Progenitor cell of endocrine pancreas (in vitro differentiated cells): Measurements from ENCODE around the gene SUCLG1. TPM values are rescaled to one million over a fixed set of nuclear protein-coding genes. Genes with fewer than 3 reads are reported as not detected.

Source experiments
- DNase-seq: peaks from one replicate; pipeline ENCODE4 v3.0.0; 2021; ENCODE audit warnings: low spot score; ENCODE audit not compliant: unreplicated experiment
- H3K27ac Mint-ChIP-seq: 2 replicates; pipeline ENCODE4 v1.8.0; 2021; ENCODE audit warnings: mild to moderate bottlenecking, moderate library complexity, mixed read lengths
- H3K27me3 Mint-ChIP-seq: 2 replicates; pipeline ENCODE4 v1.8.0; 2021; ENCODE audit warnings: mixed read lengths
- H3K36me3 Mint-ChIP-seq: 2 replicates; pipeline ENCODE4 v1.8.0; 2022; ENCODE audit warnings: mixed read lengths; ENCODE audit not compliant: insufficient read depth
- H3K4me1 Mint-ChIP-seq: 2 replicates; pipeline ENCODE4 v1.8.0; 2021; ENCODE audit warnings: low read depth, mixed read lengths
- H3K4me3 Mint-ChIP-seq: 2 replicates; pipeline ENCODE4 v1.8.0; 2021; ENCODE audit warnings: low read depth, mild to moderate bottlenecking, moderate library complexity, mixed read lengths
- H3K9me3 Mint-ChIP-seq: 2 replicates; pipeline ENCODE4 v1.8.0; 2021; ENCODE audit warnings: low read depth, mixed read lengths
- CTCF ChIP-seq: fragments of 200-600 bp; sonication (generic); IDR thresholded peaks from one replicate; pipeline ENCODE4 v1.5.0; 2021; ENCODE audit warnings: antibody characterized with exemption, mild to moderate bottlenecking; ENCODE audit not compliant: unreplicated experiment
- total RNA-seq: library from RNA; stranded (reverse); gene quantifications from 2 replicates; pipeline ENCODE4 v1.2.1, GENCODE V29; 2021

Gene SUCLG1
- total RNA-seq, 1 donor from 2014 or later, result 85.0 TPM

GRCh38 chr2:84395820-84396219 is 63.3 kb downstream of the SUCLG1 start:
- Mint-ChIP-seq H3K4me1 (peaks cover 1% of the 10 kb centered on the region), H3K27ac (no peak overlapping the region), H3K4me3 (no peak overlapping the region), H3K36me3 (no peaks in the 10 kb centered on the region), H3K27me3 (no peaks in the 10 kb centered on the region), H3K9me3 (peaks cover 5% of the 10 kb centered on the region)
- no peak for DNase-seq
- TF ChIP-seq CTCF, result no peak

DNA sequence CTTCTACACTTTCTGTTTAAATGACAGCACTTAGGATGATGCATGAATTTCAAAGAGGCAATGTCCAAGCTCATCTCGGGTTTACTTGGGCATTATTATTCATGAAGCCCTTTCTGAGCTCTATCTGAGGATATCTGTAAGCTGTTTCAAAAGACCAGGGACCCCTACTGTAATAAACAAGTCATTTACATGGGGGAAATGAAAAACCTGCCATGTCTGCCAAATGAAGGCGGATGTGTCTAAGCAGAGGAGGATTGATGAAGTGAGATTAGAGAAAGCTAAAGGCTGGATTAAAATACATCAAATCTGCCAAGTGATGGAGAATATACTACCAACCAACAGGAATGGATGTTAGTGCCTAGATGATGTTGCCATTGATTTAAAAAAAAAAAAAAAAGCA is 64.5 kb downstream of the SUCLG1 start:
- no peaks in the 10 kb centered on the region for H3K36me3 Mint-ChIP-seq
- no peak for TF ChIP-seq CTCF
- no peak overlapping the region for H3K27ac Mint-ChIP-seq
- no peak for DNase-seq
- H3K4me1 Mint-ChIP-seq, result peaks cover 1% of the 10 kb centered on the region
- H3K27me3 Mint-ChIP-seq, result no peaks in the 10 kb centered on the region
- H3K9me3 Mint-ChIP-seq, result peaks cover 5% of the 10 kb centered on the region
- no peak overlapping the region for H3K4me3 Mint-ChIP-seq

DNA sequence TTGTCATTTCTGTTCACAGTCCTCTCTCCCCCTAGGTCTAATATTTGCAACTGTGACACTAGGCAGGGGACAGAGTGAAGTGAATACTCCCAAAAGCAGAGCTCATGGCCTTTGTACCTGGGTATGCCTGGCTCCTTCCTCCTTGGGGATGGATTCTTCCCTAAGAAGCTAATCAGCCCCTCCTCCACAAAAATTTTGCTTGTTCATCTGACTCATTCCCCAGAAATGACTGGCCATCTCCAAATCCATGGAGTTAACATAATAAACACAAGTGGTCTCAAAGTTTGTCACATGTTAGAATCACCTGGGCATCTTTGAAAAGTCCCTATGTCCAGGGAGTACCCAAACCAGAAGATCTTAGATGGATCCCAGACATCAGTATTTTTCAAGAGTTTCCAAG is 65.3 kb downstream of the SUCLG1 start:
- Mint-ChIP-seq H3K27me3 (no peaks in the 10 kb centered on the region), H3K4me3 (no peak overlapping the region), H3K4me1 (peaks cover 1% of the 10 kb centered on the region), H3K9me3 (peaks cover 5% of the 10 kb centered on the region), H3K36me3 (no peaks in the 10 kb centered on the region), H3K27ac (no peak overlapping the region)
- no peak for TF ChIP-seq CTCF
- DNase-seq, result no peak

DNA sequence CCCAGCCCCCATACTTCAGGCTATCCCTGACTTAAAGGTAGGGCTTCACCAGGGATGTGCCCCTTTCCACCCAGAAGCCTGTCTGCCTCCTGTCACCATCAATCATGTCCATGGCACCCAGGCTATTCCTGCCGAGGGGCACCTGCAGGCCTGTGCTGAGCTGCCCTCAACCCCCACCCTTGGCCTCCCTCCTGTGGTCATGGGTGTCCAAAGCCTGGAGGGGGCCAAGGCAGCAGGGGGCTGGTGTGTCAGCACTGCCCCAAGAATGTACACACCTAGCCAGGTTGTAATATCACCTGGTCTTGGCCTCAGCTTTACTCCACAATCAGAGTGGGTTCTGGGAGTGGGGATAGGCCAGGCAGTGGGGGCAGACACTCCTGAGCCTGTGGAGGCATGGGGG is 69.3 kb downstream of the SUCLG1 start:
- Mint-ChIP-seq H3K4me1 (peaks cover 9% of the 10 kb centered on the region), H3K27ac (no peak overlapping the region), H3K36me3 (no peaks in the 10 kb centered on the region), H3K4me3 (no peak overlapping the region), H3K27me3 (no peaks in the 10 kb centered on the region), H3K9me3 (peaks cover 13% of the 10 kb centered on the region)
- DNase-seq, result no peak
- no peak for TF ChIP-seq CTCF

DNA sequence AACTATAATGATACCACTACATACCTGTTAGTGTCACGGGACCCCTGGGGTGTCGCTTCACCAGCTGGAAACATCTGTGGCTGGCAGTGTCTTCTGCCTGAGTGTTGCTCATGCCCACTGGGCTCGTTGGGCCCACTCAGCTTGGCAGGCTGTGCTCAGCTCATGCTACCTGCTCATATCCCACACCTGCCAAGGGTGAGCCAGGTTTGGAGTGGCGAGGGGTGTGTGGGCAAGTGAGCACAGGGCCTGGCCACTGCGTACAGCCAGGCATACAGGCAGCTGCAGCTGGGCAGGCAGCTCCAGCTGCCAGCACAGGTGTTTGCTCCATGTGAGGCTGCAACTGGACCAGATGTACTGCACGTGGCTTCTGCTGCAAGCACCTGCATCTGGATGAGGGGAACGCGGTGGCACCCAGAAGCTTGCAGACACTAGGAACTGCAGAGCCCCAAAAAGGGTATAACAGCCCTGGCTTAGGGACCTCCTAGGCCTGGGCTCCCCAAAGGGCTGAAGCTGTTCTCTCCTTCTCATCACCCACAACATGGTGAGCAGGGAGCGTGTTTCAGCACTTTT is 70.1 kb downstream of the SUCLG1 start:
- no peak overlapping the region for H3K27ac Mint-ChIP-seq

More for the DNA sequence above, 70.1 kb downstream of the SUCLG1 start:
- no peak for TF ChIP-seq CTCF
- H3K4me3 Mint-ChIP-seq, result no peak overlapping the region
- no peaks in the 10 kb centered on the region for H3K36me3 Mint-ChIP-seq
- no peak for DNase-seq
- peaks cover 15% of the 10 kb centered on the region for H3K9me3 Mint-ChIP-seq
- peaks cover 9% of the 10 kb centered on the region for H3K4me1 Mint-ChIP-seq
- no peaks in the 10 kb centered on the region for H3K27me3 Mint-ChIP-seq
